ENCODE results near the gene C20orf96. TPM values are rescaled to one million over a fixed set of nuclear protein-coding genes. Genes with fewer than 3 reads are reported as not detected.

The C20orf96 gene
- total RNA-seq, 1 donor from 2014 or later: 4.3 TPM

DNA sequence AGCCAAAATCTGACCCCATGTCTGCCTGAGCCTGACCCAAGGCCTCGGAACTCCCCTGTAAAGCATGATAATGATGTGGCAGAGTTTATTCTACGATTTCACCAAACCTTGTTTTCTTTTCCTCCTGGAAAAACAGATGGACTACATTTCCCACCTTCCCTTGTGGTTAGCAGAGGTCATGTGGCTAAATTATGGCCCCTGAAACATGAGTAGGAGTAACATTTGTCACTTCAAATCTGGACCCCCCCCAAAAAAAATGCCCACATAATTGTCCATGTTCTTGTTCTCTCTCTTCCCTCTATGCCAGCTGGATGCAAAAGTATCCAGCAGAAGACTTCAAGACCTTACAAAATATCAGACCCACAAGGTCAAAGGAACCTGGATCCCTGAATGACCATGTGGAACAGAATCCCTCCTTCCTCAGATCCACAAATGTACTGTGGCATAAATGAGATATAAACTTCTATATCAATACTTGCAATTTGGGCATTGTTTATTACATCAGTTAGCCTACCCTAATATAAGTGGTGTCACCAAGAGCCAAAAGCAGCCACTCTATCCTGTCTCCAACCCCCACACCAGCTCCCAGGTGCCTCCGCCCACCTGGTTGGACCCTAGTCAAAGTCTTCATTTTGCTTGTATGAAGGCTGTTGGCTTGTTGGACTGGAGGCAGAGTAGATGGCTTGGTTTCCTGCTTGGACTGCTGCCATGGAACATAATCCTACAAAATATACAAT, 1.4 kb downstream of the C20orf96 start:
- Mint-ChIP-seq H3K9me3 (no peaks in the 10 kb centered on the region), H3K4me3 (no peak overlapping the region), H3K27ac (no peak overlapping the region), H3K27me3 (ENCODE audit: insufficient read depth) (no peaks in the 10 kb centered on the region), H3K4me1 (ENCODE audit: low read depth) (peaks cover 25% of the 10 kb centered on the region), H3K36me3 (ENCODE audit: low read depth) (peaks cover 3% of the 10 kb centered on the region)
- DNase-seq (ENCODE audit: low spot score): no peak
- intact Hi-C loops (cut with micrococcal nuclease): no loop called here

DNA sequence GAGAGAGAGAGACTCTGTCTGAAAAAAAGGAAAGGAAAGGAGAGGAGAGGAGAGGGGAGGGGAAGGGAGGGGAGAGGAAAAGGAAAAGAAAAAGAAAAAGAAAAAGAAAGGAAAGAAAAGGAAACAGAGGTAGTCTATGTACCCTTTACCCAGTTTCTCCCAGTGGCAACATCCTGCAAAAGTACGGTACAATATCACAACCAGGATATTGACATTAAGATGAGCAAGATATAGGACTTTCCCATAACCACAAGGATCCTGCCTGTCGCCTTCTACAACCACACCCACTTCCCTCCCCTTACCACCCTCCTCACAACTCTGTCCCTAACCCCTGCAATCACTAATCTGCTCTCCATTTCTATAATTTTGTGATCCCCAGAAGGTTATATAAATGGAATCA, 4.0 kb downstream of the C20orf96 start:
- Mint-ChIP-seq H3K27ac (no peak overlapping the region), H3K27me3 (ENCODE audit: insufficient read depth) (no peaks in the 10 kb centered on the region), H3K36me3 (ENCODE audit: low read depth) (peaks cover 6% of the 10 kb centered on the region), H3K4me3 (no peak overlapping the region), H3K9me3 (no peaks in the 10 kb centered on the region), H3K4me1 (ENCODE audit: low read depth) (peaks cover 25% of the 10 kb centered on the region)
- no peak for DNase-seq (ENCODE audit: low spot score)
- intact Hi-C loops (cut with micrococcal nuclease): no loop called here

DNA sequence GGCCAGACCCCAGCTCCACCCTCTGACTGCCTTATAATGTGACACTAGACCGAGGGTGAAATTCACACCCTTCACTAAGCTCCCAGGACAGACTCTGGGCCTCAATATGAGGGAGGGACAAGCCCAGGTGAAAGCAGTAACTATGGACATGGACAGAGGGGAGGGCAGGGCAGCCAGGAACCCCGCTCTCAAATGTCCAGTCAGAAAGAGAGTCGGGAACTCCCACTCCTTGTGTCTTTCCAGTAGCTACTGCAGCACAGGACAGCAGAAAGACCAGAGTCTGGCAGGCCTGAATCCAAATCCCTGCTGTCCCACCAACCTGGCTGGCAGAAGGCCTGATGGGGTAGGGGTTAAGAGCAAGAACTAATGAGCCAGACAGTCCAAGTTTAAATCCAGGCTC, 6.4 kb downstream of the C20orf96 start:
- Mint-ChIP-seq H3K27ac (no peak overlapping the region), H3K4me3 (no peak overlapping the region), H3K36me3 (ENCODE audit: low read depth) (peaks cover 8% of the 10 kb centered on the region), H3K4me1 (ENCODE audit: low read depth) (peaks cover 15% of the 10 kb centered on the region), H3K9me3 (no peaks in the 10 kb centered on the region), H3K27me3 (ENCODE audit: insufficient read depth) (no peaks in the 10 kb centered on the region)
- intact Hi-C loops (cut with micrococcal nuclease): no loop called here
- DNase-seq (ENCODE audit: low spot score): no peak

DNA sequence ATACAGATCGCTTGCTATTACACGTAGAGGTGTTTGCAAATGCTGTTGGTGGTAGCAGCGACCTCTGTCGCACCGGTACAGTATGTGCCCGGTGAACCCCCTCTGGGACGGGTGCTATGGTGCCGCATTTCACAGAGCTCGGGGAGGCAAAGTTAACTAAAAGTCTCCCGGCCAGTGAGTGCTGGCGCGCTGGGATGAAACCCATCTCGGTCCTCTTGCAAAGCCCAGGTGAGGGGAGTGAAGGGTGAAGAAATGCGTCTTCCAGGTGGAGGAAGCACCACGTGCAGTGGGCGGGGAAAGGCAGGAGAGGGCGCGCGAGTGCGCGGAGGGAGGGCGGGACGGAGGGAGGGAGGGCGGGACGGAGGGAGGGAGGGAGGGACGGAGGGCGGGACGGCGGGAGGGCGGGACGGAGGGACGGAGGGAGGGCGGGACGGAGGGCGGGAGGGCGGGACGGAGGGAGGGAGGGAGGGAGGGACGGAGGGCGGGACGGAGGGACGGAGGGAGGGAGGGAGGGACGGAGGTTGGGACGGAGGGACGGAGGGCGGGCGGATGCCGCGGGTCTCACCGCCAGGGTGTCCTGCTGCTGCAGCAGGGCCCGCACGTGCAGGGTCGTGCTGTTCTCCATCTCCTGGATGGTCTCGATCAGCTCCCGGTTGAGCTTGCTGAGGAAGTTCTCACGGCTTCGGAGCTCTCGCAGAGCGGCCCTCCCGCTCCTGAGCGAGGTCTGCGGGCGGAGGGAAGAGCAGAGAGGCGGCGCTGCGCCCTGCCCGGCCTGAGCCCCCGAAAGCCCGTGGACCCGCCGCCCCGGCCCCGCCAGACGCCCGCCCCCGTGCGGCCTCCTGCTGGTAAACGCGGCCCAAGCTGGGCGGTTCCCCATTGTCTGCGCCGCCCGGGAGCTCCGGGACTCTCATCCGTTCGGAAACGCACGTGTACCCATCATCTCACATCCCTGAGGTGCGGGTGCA, 11.7 kb downstream of the C20orf96 start:
- Mint-ChIP-seq H3K4me1 (ENCODE audit: low read depth) (no peaks in the 10 kb centered on the region), H3K9me3 (no peaks in the 10 kb centered on the region), H3K4me3 (no peak overlapping the region), H3K36me3 (ENCODE audit: low read depth) (peaks cover 10% of the 10 kb centered on the region), H3K27ac (no peak overlapping the region), H3K27me3 (ENCODE audit: insufficient read depth) (no peaks in the 10 kb centered on the region)
- intact Hi-C loops (cut with micrococcal nuclease): no loop called here
- no peak for DNase-seq (ENCODE audit: low spot score)

DNA sequence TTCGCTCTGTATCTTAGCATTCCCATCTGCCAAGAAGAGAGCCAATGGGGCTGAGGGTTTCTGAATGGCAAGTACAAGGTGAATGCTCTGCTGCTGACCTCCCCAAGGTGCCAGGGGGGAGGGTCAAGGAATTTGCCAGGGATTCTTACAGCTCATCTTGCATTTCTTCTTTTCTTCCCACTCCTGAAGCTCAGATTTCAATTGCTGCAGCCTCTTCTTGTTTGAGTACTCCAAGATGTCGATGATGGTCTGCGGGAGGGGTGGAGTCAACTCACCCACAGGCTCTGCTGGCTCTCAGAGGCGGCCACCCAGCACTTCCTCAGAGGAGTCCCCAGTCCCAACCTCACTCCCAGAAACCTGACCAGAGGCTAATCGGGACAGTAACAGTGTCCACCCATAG, 12.4 kb downstream of the C20orf96 start:
- no peak overlapping the region for H3K4me3 Mint-ChIP-seq
- intact Hi-C loops (cut with micrococcal nuclease): no loop called here
- no peak for DNase-seq (ENCODE audit: low spot score)
- no peaks in the 10 kb centered on the region for H3K9me3 Mint-ChIP-seq
- peaks cover 7% of the 10 kb centered on the region for H3K36me3 Mint-ChIP-seq (ENCODE audit: low read depth)
- H3K4me1 Mint-ChIP-seq (ENCODE audit: low read depth): no peaks in the 10 kb centered on the region
- H3K27me3 Mint-ChIP-seq (ENCODE audit: insufficient read depth): peaks cover 1% of the 10 kb centered on the region
- no peak overlapping the region for H3K27ac Mint-ChIP-seq

DNA sequence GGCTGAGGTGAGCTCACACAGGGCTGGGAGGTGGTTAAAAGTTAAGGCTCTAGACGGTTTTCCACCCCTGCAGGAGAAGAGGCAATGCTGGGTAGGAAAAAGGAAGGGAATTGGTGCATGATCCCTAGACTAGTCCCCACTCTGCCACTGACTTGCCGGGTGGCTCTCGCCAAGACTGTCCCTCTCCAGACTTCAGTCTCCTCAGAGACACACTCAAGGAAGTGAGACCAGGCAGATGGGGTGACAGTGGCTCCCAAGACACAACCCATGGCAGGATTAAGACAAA, 13.1 kb downstream of the C20orf96 start:
- Mint-ChIP-seq H3K27ac (no peak overlapping the region), H3K9me3 (no peaks in the 10 kb centered on the region), H3K36me3 (ENCODE audit: low read depth) (peaks cover 7% of the 10 kb centered on the region), H3K4me3 (no peak overlapping the region), H3K4me1 (ENCODE audit: low read depth) (no peaks in the 10 kb centered on the region), H3K27me3 (ENCODE audit: insufficient read depth) (peaks cover 2% of the 10 kb centered on the region)
- intact Hi-C loops (cut with micrococcal nuclease): no loop called here
- DNase-seq (ENCODE audit: low spot score): no peak

DNA sequence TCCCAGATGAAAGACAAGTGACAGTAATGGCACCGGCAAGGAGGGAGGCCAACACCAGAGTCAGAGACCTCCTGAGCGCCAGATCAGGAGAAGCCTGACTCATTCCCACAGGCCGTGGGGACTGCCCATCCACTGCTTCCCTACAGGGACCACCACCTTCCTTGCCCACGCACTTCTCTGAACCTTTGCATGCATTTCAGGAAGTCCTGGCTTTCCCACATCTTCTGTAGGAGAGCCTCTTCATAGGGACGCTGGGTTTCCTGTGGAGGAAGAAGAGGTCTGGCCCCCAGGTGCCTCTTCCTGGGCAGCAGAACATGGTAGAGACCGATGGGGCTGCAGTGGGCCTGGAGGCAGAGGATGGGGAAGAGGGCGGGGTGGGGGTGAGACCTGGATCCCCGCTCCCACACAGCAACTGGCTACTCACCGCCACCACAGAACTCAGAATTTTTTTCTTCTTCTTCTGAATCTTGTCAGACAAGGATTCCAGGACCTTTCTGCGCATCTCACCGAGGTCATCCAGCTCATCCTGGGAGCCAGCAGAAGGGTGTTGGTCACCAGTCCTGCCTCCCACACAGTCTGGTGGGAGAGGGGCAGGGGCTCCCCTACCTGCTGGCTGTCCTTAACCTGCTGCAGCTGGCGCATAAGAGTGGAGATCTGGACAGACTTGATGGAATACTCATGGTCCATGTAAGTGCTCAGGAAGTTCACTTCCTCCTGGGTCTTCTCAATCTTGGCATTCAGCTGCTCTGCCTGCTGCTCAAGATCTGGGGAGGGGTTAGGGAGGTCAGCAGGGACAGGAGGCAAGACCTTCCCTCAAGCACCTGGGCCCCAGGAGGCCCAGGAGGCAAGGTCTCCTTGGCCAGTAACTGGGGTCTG, 13.7 kb downstream of the C20orf96 start:
- no peak overlapping the region for H3K27ac Mint-ChIP-seq
- no peaks in the 10 kb centered on the region for H3K9me3 Mint-ChIP-seq
- H3K36me3 Mint-ChIP-seq (ENCODE audit: low read depth): peaks cover 7% of the 10 kb centered on the region
- intact Hi-C loops (cut with micrococcal nuclease): no loop called here
- peaks cover 2% of the 10 kb centered on the region for H3K27me3 Mint-ChIP-seq (ENCODE audit: insufficient read depth)
- H3K4me3 Mint-ChIP-seq: no peak overlapping the region
- H3K4me1 Mint-ChIP-seq (ENCODE audit: low read depth): no peaks in the 10 kb centered on the region
- DNase-seq (ENCODE audit: low spot score): no peak

DNA sequence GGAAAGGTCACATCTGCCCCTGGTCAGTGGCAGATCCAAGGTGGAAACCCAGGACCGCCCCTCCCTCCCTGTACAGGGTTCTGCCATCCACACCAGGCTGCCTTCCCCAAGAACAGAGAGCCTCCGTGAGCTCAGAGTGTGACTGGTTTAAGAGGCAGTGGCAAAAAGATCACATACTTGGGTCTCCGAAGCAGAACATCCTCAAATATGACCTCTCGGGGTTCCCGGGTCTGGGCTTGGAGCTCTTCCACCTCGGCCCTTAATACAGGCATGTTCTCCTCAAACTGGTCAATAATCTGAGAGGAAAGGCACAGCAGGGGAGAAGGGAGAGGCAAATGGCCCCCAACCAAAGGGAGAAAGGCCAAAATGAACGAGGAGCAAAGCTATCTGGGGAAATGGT, 14.8 kb downstream of the C20orf96 start:
- H3K36me3 Mint-ChIP-seq (ENCODE audit: low read depth): peaks cover 5% of the 10 kb centered on the region
- DNase-seq (ENCODE audit: low spot score): no peak
- no peaks in the 10 kb centered on the region for H3K4me1 Mint-ChIP-seq (ENCODE audit: low read depth)
- no peaks in the 10 kb centered on the region for H3K9me3 Mint-ChIP-seq
- H3K27ac Mint-ChIP-seq: no peak overlapping the region
- intact Hi-C loops (cut with micrococcal nuclease): no loop called here
- peaks cover 2% of the 10 kb centered on the region for H3K27me3 Mint-ChIP-seq (ENCODE audit: insufficient read depth)
- H3K4me3 Mint-ChIP-seq: no peak overlapping the region

DNA sequence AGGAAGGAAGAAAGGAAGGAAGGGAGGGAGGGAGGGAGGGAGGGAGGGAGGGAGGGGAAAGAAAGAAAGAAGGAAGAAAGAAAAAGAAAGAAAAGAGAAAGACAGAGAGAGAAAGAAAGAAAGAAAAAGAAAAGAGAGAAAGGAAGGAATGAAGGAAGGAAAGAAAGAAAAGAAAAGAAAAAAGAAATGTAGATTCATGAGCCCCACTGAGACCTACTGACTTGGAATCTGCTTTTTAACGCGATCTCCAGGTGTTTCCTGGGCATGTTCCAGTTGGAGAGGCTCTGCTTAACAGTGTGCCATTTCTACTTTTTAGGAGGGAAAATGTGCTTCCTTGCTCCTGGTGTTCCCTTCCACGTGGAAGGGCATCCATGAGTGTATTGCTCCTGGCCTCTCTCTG, 16.7 kb downstream of the C20orf96 start:
- H3K27me3 Mint-ChIP-seq (ENCODE audit: insufficient read depth): peaks cover 2% of the 10 kb centered on the region
- H3K4me3 Mint-ChIP-seq: no peak overlapping the region
- H3K9me3 Mint-ChIP-seq: no peaks in the 10 kb centered on the region
- H3K27ac Mint-ChIP-seq: no peak overlapping the region
- no peaks in the 10 kb centered on the region for H3K4me1 Mint-ChIP-seq (ENCODE audit: low read depth)
- DNase-seq (ENCODE audit: low spot score): no peak
- H3K36me3 Mint-ChIP-seq (ENCODE audit: low read depth): peaks cover 5% of the 10 kb centered on the region
- intact Hi-C loops (cut with micrococcal nuclease): no loop called here

DNA sequence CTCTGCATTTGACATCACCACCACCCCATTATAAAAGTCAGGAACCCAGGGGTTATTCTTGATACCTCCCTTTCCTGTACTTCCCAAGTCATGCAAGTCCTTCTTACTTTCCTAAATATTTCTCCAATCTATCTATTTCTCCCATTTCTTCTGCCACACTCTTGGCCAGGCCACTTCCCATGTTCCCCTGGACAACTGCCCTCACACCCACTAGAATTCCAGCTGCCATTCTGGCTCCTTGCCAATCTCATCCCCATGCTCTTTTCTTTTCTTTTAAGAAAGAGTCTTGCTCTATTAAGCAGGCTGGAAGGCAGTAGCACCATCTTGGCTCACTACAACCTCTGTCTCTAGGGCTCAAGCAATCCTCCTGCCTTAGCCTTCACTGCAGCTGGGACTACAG, 17.8 kb downstream of the C20orf96 start:
- no peak overlapping the region for H3K27ac Mint-ChIP-seq

DNA sequence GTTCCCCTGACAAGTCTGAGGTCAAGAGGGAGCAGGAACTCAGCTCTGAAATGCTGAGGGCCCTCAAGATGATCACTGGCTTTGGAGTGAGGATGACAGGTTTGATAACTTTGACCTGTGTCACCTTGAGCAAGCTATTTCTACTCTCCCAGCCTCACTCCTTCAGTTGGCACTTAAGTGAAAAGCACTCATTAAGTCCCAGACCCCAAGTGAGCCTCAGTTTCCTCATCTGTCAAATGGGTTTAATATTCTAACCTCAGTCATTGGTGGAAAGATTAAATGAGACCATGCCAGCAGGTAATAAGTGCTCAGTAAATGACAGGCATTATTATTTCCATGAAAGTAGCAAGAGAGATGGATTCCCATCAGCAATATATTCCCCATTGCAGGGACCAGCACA, 19.0 kb downstream of the C20orf96 start:
- intact Hi-C loops (cut with micrococcal nuclease): no loop called here
- DNase-seq (ENCODE audit: low spot score): no peak
- Mint-ChIP-seq H3K36me3 (ENCODE audit: low read depth) (no peaks in the 10 kb centered on the region), H3K9me3 (no peaks in the 10 kb centered on the region), H3K27me3 (ENCODE audit: insufficient read depth) (peaks cover 11% of the 10 kb centered on the region), H3K27ac (no peak overlapping the region), H3K4me1 (ENCODE audit: low read depth) (peaks cover 7% of the 10 kb centered on the region), H3K4me3 (no peak overlapping the region)

More for the DNA sequence above, 17.8 kb downstream of the C20orf96 start:
- peaks cover 7% of the 10 kb centered on the region for H3K27me3 Mint-ChIP-seq (ENCODE audit: insufficient read depth)
- H3K9me3 Mint-ChIP-seq: no peaks in the 10 kb centered on the region
- no peaks in the 10 kb centered on the region for H3K36me3 Mint-ChIP-seq (ENCODE audit: low read depth)
- intact Hi-C loops (cut with micrococcal nuclease): no loop called here
- no peaks in the 10 kb centered on the region for H3K4me1 Mint-ChIP-seq (ENCODE audit: low read depth)
- no peak for DNase-seq (ENCODE audit: low spot score)
- no peak overlapping the region for H3K4me3 Mint-ChIP-seq

DNA sequence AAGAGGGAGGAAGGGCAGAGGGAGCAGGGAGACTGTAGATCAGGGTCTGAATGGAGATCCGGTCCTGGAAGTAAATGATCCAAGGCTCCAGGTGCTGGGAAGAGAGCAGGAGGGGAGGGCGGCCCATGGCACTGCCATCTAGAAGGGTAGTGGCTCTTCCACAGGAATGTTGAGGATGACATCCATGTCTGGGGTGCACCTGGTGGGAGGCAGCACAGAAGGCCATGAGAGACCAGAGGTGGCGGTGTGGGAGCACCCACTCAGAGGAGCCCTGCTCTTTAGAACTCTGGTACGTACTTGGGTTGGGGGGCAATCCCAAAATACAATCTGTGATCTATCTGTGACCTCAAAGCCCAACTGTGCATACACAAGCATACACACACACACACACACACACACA, 19.5 kb downstream of the C20orf96 start:
- Mint-ChIP-seq H3K4me1 (ENCODE audit: low read depth) (peaks cover 11% of the 10 kb centered on the region), H3K9me3 (no peaks in the 10 kb centered on the region), H3K27ac (no peak overlapping the region), H3K27me3 (ENCODE audit: insufficient read depth) (peaks cover 14% of the 10 kb centered on the region), H3K36me3 (ENCODE audit: low read depth) (no peaks in the 10 kb centered on the region), H3K4me3 (no peak overlapping the region)
- intact Hi-C loops (cut with micrococcal nuclease): no loop called here
- no peak for DNase-seq (ENCODE audit: low spot score)

DNA sequence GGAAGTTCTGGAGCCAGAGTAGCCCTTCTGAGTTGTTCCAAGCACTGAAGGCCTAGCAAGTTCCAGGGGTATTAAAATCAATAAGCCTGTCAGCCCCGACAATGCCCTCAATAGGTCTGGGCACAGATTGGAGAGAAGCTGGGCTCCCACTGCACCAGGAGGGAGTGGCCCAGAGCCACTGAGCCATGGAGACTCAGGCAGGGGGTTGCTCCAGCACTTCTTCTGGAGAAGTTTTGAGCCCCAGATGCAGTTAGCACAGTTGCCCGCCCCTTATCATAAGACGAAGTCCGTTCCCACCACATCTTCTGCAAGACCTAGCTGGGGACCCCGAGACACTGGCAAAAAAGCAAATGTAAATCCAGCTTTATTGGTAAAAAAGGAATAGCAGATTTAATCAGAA, 20.0 kb downstream of the C20orf96 start:
- Mint-ChIP-seq H3K4me3 (no peak overlapping the region), H3K36me3 (ENCODE audit: low read depth) (no peaks in the 10 kb centered on the region), H3K27me3 (ENCODE audit: insufficient read depth) (peaks cover 16% of the 10 kb centered on the region), H3K4me1 (ENCODE audit: low read depth) (peaks cover 11% of the 10 kb centered on the region), H3K9me3 (no peaks in the 10 kb centered on the region), H3K27ac (no peak overlapping the region)
- intact Hi-C loops (cut with micrococcal nuclease): no loop called here
- DNase-seq (ENCODE audit: low spot score): no peak

Data from activated T-helper 1 cell treated with anti-CD3 and anti-CD28 coated beads, Interleukin-12 subunit alpha, Interleukin-12 subunit beta, Interleukin-2, Interleukin-4 antibody, amounts not matched to agents 30 ng/mL and 10 ng/mL and 1 ng/mL, durations not matched to agents 14 hours and 24 hours and 36 hours (primary cell).